Vagina (tissue), 2 donors: ENCODE results near the gene LMBR1. TPM values are rescaled to one million over a fixed set of nuclear protein-coding genes. Genes with fewer than 3 reads are reported as not detected.

Experiments
- DNase-seq, 2 donors: peaks; one replicate each; pipeline ENCODE4 v3.0.0-alpha.2; 2017; ENCODE audit errors: extremely low spot score in 2 of 2
- H3K27ac ChIP-seq: fragments of 200-600 bp; sonication (generic); one replicate; pipeline ENCODE4 v1.5.1; 2019
- H3K27me3 ChIP-seq: fragments of 200-600 bp; sonication (generic); one replicate; pipeline ENCODE4 v1.5.1; 2019
- H3K36me3 ChIP-seq, 2 donors: fragments of 200-600 bp; sonication (generic); one replicate each; pipeline ENCODE4 v1.5.1; 2017 to 2019
- H3K4me1 ChIP-seq: fragments of 200-600 bp; sonication (generic); one replicate; pipeline ENCODE4 v1.5.1; 2019
- H3K4me3 ChIP-seq, 2 donors: fragments of 200-600 bp; sonication (generic); 1 replicate in 1 of 2; 2 replicates in 1 of 2; pipeline ENCODE4 v1.5.1; 2016 to 2019
- H3K9me3 ChIP-seq: fragments of 200-600 bp; sonication (generic); one replicate; pipeline ENCODE4 v1.5.1; 2019
- POLR2A ChIP-seq, 2 donors: fragments of 450-650 bp; IDR thresholded peaks; one replicate each; pipeline ENCODE4 v1.6.1; 2017; ENCODE audit warnings: antibody characterized with exemption in 2 of 2, mild to moderate bottlenecking in 2 of 2, moderate library complexity in 2 of 2
- POLR2AphosphoS5 ChIP-seq, 2 donors: sonication (generic); formaldehyde crosslinking; IDR thresholded peaks; one replicate each; pipeline ENCODE4 v1.9.0; 2017; ENCODE audit warnings: antibody characterized with exemption in 2 of 2, mild to moderate bottlenecking in 2 of 2, low read depth in 1 of 2; ENCODE audit not compliant: insufficient read depth in 1 of 2
- intact Hi-C: fragments of 100-400 bp; cut with DNase I; formaldehyde crosslinking; loops from one replicate; pipeline ENCODE4 v1.15.1; 2023
- total RNA-seq: library from RNA; depleted of rRNA; stranded (reverse); fragments of >200 nt; gene quantifications from one replicate; pipeline ENCODE4 v1.2.3, GENCODE V29; 2016
- TF ChIP-seq, protein P1 (sequence below), 3 experiments: fragments of 450-650 bp in 2 of 3; fragments of 200-600 bp in 1 of 3; sonication (generic) in 1 of 3; IDR thresholded peaks; one replicate each; pipeline ENCODE4 v1.5.1; 2017 to 2019; ENCODE audit warnings: antibody characterized with exemption in 3 of 3, mild to moderate bottlenecking in 2 of 3, moderate library complexity in 2 of 3

The LMBR1 gene
- total RNA-seq, 1 donor from 2014 or later: 45.7 TPM

DNA sequence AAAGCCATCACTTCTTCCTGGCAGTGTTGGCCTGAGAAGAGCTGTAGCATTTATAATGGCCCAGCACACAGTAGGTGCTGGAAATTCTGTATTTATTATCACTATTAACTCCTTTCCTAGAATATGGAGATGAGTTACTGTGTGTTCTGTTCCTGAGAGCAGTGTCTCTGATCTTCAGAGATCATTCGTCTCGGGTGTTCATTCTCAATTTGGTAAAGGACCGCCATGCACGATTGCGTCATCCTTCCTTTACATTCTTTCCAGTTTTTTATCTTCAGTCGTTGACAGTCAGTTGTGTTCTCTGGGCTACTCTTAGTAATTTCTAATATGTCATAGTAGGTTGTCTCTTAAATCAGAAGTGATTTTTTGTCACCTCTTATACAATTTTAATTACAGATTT lies 233.8 kb downstream of the LMBR1 start:
- no peaks in the 10 kb centered on the region for H3K27me3 ChIP-seq
- no peaks in the 10 kb centered on the region for H3K9me3 ChIP-seq
- H3K36me3 ChIP-seq: no peaks in the 10 kb centered on the region
- no peaks in the 10 kb centered on the region for H3K4me1 ChIP-seq
- TF ChIP-seq POLR2AphosphoS5 (IDR thresholded peaks at IDR 0.05; ENCODE audit: insufficient read depth in 1 of 2, low read depth in 1 of 2) (no peak), POLR2A (IDR thresholded peaks at IDR 0.05) (no peak)
- TF ChIP-seq, protein P1, sequence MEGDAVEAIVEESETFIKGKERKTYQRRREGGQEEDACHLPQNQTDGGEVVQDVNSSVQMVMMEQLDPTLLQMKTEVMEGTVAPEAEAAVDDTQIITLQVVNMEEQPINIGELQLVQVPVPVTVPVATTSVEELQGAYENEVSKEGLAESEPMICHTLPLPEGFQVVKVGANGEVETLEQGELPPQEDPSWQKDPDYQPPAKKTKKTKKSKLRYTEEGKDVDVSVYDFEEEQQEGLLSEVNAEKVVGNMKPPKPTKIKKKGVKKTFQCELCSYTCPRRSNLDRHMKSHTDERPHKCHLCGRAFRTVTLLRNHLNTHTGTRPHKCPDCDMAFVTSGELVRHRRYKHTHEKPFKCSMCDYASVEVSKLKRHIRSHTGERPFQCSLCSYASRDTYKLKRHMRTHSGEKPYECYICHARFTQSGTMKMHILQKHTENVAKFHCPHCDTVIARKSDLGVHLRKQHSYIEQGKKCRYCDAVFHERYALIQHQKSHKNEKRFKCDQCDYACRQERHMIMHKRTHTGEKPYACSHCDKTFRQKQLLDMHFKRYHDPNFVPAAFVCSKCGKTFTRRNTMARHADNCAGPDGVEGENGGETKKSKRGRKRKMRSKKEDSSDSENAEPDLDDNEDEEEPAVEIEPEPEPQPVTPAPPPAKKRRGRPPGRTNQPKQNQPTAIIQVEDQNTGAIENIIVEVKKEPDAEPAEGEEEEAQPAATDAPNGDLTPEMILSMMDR (IDR thresholded peaks at IDR 0.05): no peak
- H3K27ac ChIP-seq: no peak overlapping the region
- no peak for DNase-seq
- intact Hi-C loops: no loop called here
- H3K4me3 ChIP-seq: no peak overlapping the region

DNA sequence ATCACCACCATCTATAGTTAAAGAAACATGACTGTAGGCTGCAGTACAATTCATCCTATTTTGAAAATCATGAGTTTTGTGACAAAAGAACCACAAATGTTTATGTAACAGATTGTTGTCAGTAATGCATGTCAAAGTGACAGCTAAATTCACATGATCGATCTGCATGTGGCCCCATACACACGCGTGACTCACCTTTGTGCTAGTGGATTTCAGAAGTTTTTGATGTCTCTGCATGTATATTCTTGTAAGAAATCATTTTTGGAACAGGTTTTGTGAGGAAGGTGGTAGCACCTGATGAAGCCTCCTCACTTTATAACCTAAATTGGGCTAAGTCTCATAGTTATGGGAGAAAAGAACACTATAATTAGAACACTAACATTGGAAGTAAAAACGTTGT lies 235.3 kb downstream of the LMBR1 start:
- intact Hi-C loops: no loop called here
- Histone ChIP-seq H3K27me3 (no peaks in the 10 kb centered on the region), H3K27ac (no peak overlapping the region), H3K4me3 (no peak overlapping the region), H3K36me3 (no peaks in the 10 kb centered on the region), H3K9me3 (no peaks in the 10 kb centered on the region), H3K4me1 (no peaks in the 10 kb centered on the region)
- no peak for DNase-seq
- TF ChIP-seq, protein P1 (IDR thresholded peaks at IDR 0.05): no peak
- TF ChIP-seq POLR2A (IDR thresholded peaks at IDR 0.05) (no peak), POLR2AphosphoS5 (IDR thresholded peaks at IDR 0.05; ENCODE audit: insufficient read depth in 1 of 2, low read depth in 1 of 2) (no peak)

DNA sequence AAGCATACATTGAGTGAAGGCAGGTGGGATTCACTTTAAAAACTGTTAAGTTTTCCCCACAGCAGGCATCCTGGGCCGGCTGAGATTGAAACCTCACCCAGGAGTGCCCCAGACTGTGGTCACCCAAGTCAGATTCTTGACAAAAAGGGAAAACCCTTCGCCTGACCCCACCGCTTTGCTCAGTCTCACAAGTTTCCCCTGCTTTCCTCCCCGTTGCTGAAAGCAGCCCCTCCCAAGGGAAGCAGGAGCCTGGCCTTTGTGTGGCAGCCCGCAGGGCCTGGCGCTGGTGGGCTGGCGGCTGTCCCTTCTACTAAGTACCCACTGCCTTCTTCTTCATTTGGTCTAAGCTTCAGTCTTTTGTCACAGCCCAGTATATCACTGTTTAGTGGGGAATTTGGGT lies 236.4 kb downstream of the LMBR1 start:
- intact Hi-C loops: no loop called here
- no peak for TF ChIP-seq POLR2AphosphoS5 (IDR thresholded peaks at IDR 0.05; ENCODE audit: insufficient read depth in 1 of 2, low read depth in 1 of 2)
- Histone ChIP-seq H3K4me1 (no peaks in the 10 kb centered on the region), H3K27me3 (no peaks in the 10 kb centered on the region), H3K9me3 (no peaks in the 10 kb centered on the region), H3K27ac (no peak overlapping the region), H3K36me3 (no peaks in the 10 kb centered on the region), H3K4me3 (no peak overlapping the region)
- DNase-seq: no peak

DNA sequence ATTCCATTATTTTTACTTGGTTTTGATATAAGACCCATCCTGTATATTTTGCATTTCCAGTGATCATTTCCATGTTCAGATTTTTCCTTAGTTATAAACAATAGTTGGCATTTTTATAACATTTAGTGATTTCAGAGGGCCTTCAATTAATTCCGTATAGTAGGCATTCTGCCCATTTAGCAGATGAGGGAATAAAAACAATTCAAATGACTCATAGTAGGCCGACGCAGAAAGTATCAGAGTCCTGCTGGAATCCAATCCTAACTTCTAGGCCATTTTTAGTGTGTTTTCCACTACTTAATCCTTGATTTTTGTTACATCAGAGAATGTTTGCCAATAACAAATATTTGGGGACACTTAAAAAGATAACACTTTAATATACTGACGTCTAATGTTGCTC lies 237.0 kb downstream of the LMBR1 start:
- H3K27ac ChIP-seq: no peak overlapping the region
- intact Hi-C loops: no loop called here
- TF ChIP-seq, protein P1 (IDR thresholded peaks at IDR 0.05): no peak
- TF ChIP-seq POLR2A (IDR thresholded peaks at IDR 0.05) (no peak), POLR2AphosphoS5 (IDR thresholded peaks at IDR 0.05; ENCODE audit: insufficient read depth in 1 of 2, low read depth in 1 of 2) (no peak)

DNA sequence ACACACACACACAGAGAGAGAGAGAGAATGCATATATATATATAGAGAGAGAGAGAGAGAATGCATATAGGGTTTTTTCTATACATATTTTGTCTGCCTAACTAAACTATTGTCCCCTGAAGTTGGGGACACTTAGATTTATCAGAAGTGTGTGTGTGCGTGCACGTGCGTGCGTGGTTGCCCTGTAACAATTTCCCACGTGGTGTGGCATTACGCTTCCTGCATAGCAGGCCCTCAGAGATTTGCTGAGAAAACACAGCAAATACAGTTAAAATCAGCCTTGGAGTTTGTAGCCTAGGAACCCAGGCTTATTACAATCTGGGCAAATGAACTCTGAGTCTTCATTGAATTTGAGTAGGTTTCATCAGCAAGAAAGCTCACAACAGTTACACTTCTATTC lies 237.7 kb downstream of the LMBR1 start:
- Histone ChIP-seq H3K36me3 (no peaks in the 10 kb centered on the region), H3K4me3 (no peak overlapping the region), H3K27ac (no peak overlapping the region), H3K9me3 (no peaks in the 10 kb centered on the region), H3K4me1 (no peaks in the 10 kb centered on the region), H3K27me3 (no peaks in the 10 kb centered on the region)
- intact Hi-C loops: no loop called here
- TF ChIP-seq, protein P1 (IDR thresholded peaks at IDR 0.05): no peak
- no peak for TF ChIP-seq POLR2A (IDR thresholded peaks at IDR 0.05)
- TF ChIP-seq POLR2AphosphoS5 (IDR thresholded peaks at IDR 0.05; ENCODE audit: insufficient read depth in 1 of 2, low read depth in 1 of 2): no peak
- DNase-seq: no peak

More for the DNA sequence above, 237.0 kb downstream of the LMBR1 start:
- Histone ChIP-seq H3K4me1 (no peaks in the 10 kb centered on the region), H3K36me3 (no peaks in the 10 kb centered on the region), H3K9me3 (no peaks in the 10 kb centered on the region), H3K4me3 (no peak overlapping the region), H3K27me3 (no peaks in the 10 kb centered on the region)
- no peak for DNase-seq
